HG03039 (cell line): ENCODE data around the gene ADARB2.

ENCODE experiments used
- ATAC-seq: cut with Tn5 transposase; IDR thresholded peaks from one replicate; pipeline ENCODE4 v1.9.1; 2021; ENCODE audit warnings: mild to moderate bottlenecking, moderate library complexity; ENCODE audit not compliant: unreplicated experiment

The ADARB2 gene

GRCh38 chr10:1378473-1378872 lies 358.9 kb downstream of the ADARB2 start:
- no peak for ATAC-seq

- no peak for ATAC-seq
These were observed 359.5 kb downstream of the ADARB2 start for GRCh38 chr10:1377740-1378397.

- ATAC-seq, result no peak
These were observed 360.1 kb downstream of the ADARB2 start for GRCh38 chr10:1377231-1377630.

- ATAC-seq, result no peak
These were observed 360.9 kb downstream of the ADARB2 start for GRCh38 chr10:1376384-1376945.

GRCh38 chr10:1375346-1376170 lies 361.8 kb downstream of the ADARB2 start:
- no peak for ATAC-seq

GRCh38 chr10:1374511-1375345 lies 362.6 kb downstream of the ADARB2 start:
- no peak for ATAC-seq

- no peak for ATAC-seq
These were observed 364.0 kb downstream of the ADARB2 start for GRCh38 chr10:1373287-1373686.

GRCh38 chr10:1372212-1372611 lies 365.1 kb downstream of the ADARB2 start:
- ATAC-seq, result no peak

GRCh38 chr10:1370298-1370697 lies 367.0 kb downstream of the ADARB2 start:
- ATAC-seq, result no peak

- no peak for ATAC-seq
These were observed 367.7 kb downstream of the ADARB2 start for GRCh38 chr10:1369665-1370064.

- ATAC-seq, result no peak
These were observed 368.1 kb downstream of the ADARB2 start for GRCh38 chr10:1369197-1369596.

- ATAC-seq, result no peak
These were observed 368.5 kb downstream of the ADARB2 start for GRCh38 chr10:1368842-1369171.

- ATAC-seq, result no peak
These were observed 369.1 kb downstream of the ADARB2 start for GRCh38 chr10:1367938-1368841.

- no peak for ATAC-seq
These were observed 370.4 kb downstream of the ADARB2 start for GRCh38 chr10:1366811-1367425.

GRCh38 chr10:1366322-1366691 lies 371.0 kb downstream of the ADARB2 start:
- no peak for ATAC-seq

- ATAC-seq, result no peak
These were observed 371.6 kb downstream of the ADARB2 start for GRCh38 chr10:1365540-1366321.

GRCh38 chr10:1364151-1364910 lies 373.0 kb downstream of the ADARB2 start:
- ATAC-seq, result no peak

GRCh38 chr10:1363446-1364121 lies 373.7 kb downstream of the ADARB2 start:
- ATAC-seq, result no peak
